B cell (primary cell): Measurements from ENCODE around the gene TRIM4. TPM values are rescaled to one million over a fixed set of nuclear protein-coding genes. Genes with fewer than 3 reads are reported as not detected.

Experiments
- ATAC-seq: fragments of 200-7000 bp; cut with Tn5 transposase; one replicate; pipeline ENCODE4 v1.10.0; 2021; ENCODE audit warnings: low read depth, mild to moderate bottlenecking, moderate number of reproducible peaks, moderate library complexity
- CTCF ChIA-PET: fragments of 350-600 bp; sonication (Branson Sonifier 250); formaldehyde crosslinking; loops from one replicate; lab custom pipeline; 2021; ENCODE audit warnings: antibody characterized with exemption, inconsistent platforms; lab: Charles Lee
- POLR2A ChIA-PET: fragments of 350-600 bp; sonication (Branson Sonifier 250); formaldehyde crosslinking; loops from one replicate; lab custom pipeline; 2021; ENCODE audit warnings: antibody characterized with exemption; lab: Charles Lee
- DNase-seq: peaks from one replicate; pipeline ENCODE4 v3.0.0; 2013
- H2AFZ ChIP-seq: 2 replicates; pipeline ENCODE4 v1.6.1; 2012; ENCODE audit warnings: mild to moderate bottlenecking, low read depth, low read length; ENCODE audit not compliant: insufficient read depth, poor library complexity, severe bottlenecking
- H3K27ac ChIP-seq, 2 donors: 1 replicate in 1 of 2; 2 replicates in 1 of 2; pipeline ENCODE4 v1.5.1; 2012 to 2013; ENCODE audit warnings: low read length in 2 of 2, mild to moderate bottlenecking in 2 of 2, moderate library complexity in 1 of 2
- H3K27me3 ChIP-seq, 4 experiments: fragments of 200-600 bp in 1 of 4; sonication (generic) in 1 of 4; replicated peaks in 1 of 4; 1 replicate in 2 of 4; 2 replicates in 2 of 4; pipeline versions ENCODE4 v1.6.1 to v1.7.0; 2013 to 2016; ENCODE audit warnings: low read length in 3 of 4, mild to moderate bottlenecking in 2 of 4, mixed read lengths in 1 of 4, moderate library complexity in 1 of 4; ENCODE audit not compliant: insufficient read depth in 4 of 4, control insufficient read depth in 3 of 4; ENCODE audit errors: control extremely low read depth in 1 of 4
- H3K36me3 ChIP-seq, 2 experiments: replicated peaks in 1 of 2; 1 replicate in 1 of 2; 2 replicates in 1 of 2; pipeline versions ENCODE4 v1.6.1 to v1.7.1; 2013; ENCODE audit warnings: low read length in 1 of 2; ENCODE audit not compliant: insufficient read depth in 2 of 2, control insufficient read depth in 1 of 2; ENCODE audit errors: control extremely low read depth in 1 of 2, extremely low read depth in 1 of 2
- H3K4me1 ChIP-seq, 2 donors: fragments of 200-600 bp in 1 of 2; sonication (generic) in 1 of 2; 1 replicate in 1 of 2; 2 replicates in 1 of 2; pipeline versions ENCODE4 v1.5.1 to v1.6.1; 2013 to 2017; ENCODE audit warnings: low read length in 2 of 2; ENCODE audit not compliant: control insufficient read depth in 2 of 2, insufficient read depth in 2 of 2
- H3K4me2 ChIP-seq: replicated peaks from 2 replicates; pipeline ENCODE3; 2012; ENCODE audit warnings: mild to moderate bottlenecking, low read depth, low read length; ENCODE audit not compliant: poor library complexity, severe bottlenecking
- H3K4me3 ChIP-seq, 5 experiments: fragments of 200-600 bp in 1 of 5; sonication (generic) in 1 of 5; 1 replicate in 3 of 5; 2 replicates in 2 of 5; pipeline versions ENCODE4 v1.5.1 to v1.7.0; 2011 to 2016; ENCODE audit warnings: low read length in 4 of 5, mild to moderate bottlenecking in 4 of 5, low read depth in 2 of 5, control low read depth in 1 of 5, moderate library complexity in 1 of 5; ENCODE audit not compliant: insufficient read depth in 1 of 5; ENCODE audit errors: control extremely low read depth in 1 of 5, extremely low read depth in 1 of 5
- H3K79me2 ChIP-seq: fragments of 200-600 bp; sonication (generic); one replicate; pipeline ENCODE4 v1.6.0; 2016; ENCODE audit warnings: low read length; ENCODE audit not compliant: control insufficient read depth, insufficient read depth
- H3K9ac ChIP-seq: fragments of 200-600 bp; sonication (generic); 2 replicates; pipeline ENCODE4 v1.6.1; 2017; ENCODE audit warnings: mild to moderate bottlenecking, low read length, moderate library complexity
- H3K9me3 ChIP-seq, 3 donors: one replicate each; pipeline versions ENCODE4 v1.6.1 to v1.7.1; 2013; ENCODE audit warnings: low read length in 2 of 3; ENCODE audit not compliant: control insufficient read depth in 2 of 3, insufficient read depth in 1 of 3; ENCODE audit errors: control extremely low read depth in 1 of 3
- H4K20me1 ChIP-seq: 2 replicates; pipeline ENCODE4 v1.6.0; 2012; ENCODE audit warnings: mild to moderate bottlenecking, low read length; ENCODE audit not compliant: insufficient read depth, control insufficient read depth, poor library complexity, severe bottlenecking
- H3K27ac Mint-ChIP-seq: one replicate; pipeline ENCODE4 v1.8.0; 2021; ENCODE audit warnings: mixed read lengths
- H3K27me3 Mint-ChIP-seq: one replicate; pipeline ENCODE4 v1.8.0; 2021; ENCODE audit warnings: mixed read lengths
- H3K4me1 Mint-ChIP-seq: one replicate; pipeline ENCODE4 v1.8.0; 2021; ENCODE audit warnings: mixed read lengths
- H3K4me3 Mint-ChIP-seq: one replicate; pipeline ENCODE4 v1.8.0; 2021; ENCODE audit warnings: mixed read lengths
- H3K9me3 Mint-ChIP-seq: one replicate; pipeline ENCODE4 v1.8.0; 2022; ENCODE audit warnings: mixed read lengths; ENCODE audit not compliant: insufficient read depth
- CTCF ChIP-seq: fragments of 200-600 bp; IDR thresholded peaks from one replicate; pipeline ENCODE4 v1.8.0; 2022; ENCODE audit warnings: antibody characterized with exemption, mild to moderate bottlenecking
- EZH2 ChIP-seq: IDR thresholded peaks from 2 replicates; pipeline ENCODE4 v1.6.1; 2012; ENCODE audit warnings: borderline replicate concordance, low read depth, mild to moderate bottlenecking, moderate library complexity, low read length; ENCODE audit not compliant: insufficient read depth, poor library complexity, severe bottlenecking
- WGBS: methylation state at CpG from one replicate; pipeline ENCODE4 v1.1.5; 2013; ENCODE audit warnings: missing lambda C conversion rate; ENCODE audit not compliant: insufficient coverage; 5-methylcytosine and 5-hydroxymethylcytosine counted together
- intact Hi-C: fragments of 100-400 bp; cut with micrococcal nuclease; formaldehyde crosslinking; loops from one replicate; pipeline ENCODE4 v1.10.0; 2022
- polyA plus RNA-seq: library from polyadenylated mRNA; depleted of rRNA; stranded (reverse); fragments of >200 nt; gene quantifications from 2 replicates; pipeline ENCODE4 v1.2.3, GENCODE V29; 2012
- total RNA-seq, 2 donors: library from RNA; stranded (reverse); fragments of 120-200 nt in 1 of 2; gene quantifications; 1 replicate in 1 of 2; 2 replicates in 1 of 2; pipeline versions ENCODE4 v1.2.3 to v1.2.4, GENCODE V29; 2013 to 2022

TRIM4 gene
- total and polyA plus RNA-seq, 2 donors (not counting 1 experiment from before 2014, with no cell fraction given), result 14.2 to 56.7 TPM

GRCh38 chr7:99855236-99855635 is 64.1 kb downstream of the TRIM4 start:
- no peaks in the 10 kb centered on the region for H3K9me3 ChIP-seq
- no CpG with 5 or more reads among the region's 1 CpG for WGBS
- no peak for ATAC-seq

More at GRCh38 chr7:99855236-99855635, 64.1 kb downstream of the TRIM4 start:
- H3K27ac ChIP-seq, result no peak overlapping the region
- no peaks in the 10 kb centered on the region for H3K79me2 ChIP-seq
- H3K9ac ChIP-seq, result no peak overlapping the region
- TF ChIP-seq CTCF (no peak), EZH2 (no peak)
- H3K4me3 ChIP-seq, result no peak overlapping the region
- H3K4me2 ChIP-seq, result no peak overlapping the region
- no peaks in the 10 kb centered on the region for H3K4me1 Mint-ChIP-seq
- DNase-seq, result no peak
- H3K36me3 ChIP-seq, result no peaks in the 10 kb centered on the region
- no peaks in the 10 kb centered on the region for H3K9me3 Mint-ChIP-seq
- H3K27me3 Mint-ChIP-seq, result peaks cover 49% of the 10 kb centered on the region
- H3K27me3 ChIP-seq, result peaks cover 0 to 16% (median 5%) of the 10 kb centered on the region in 4 experiments
- intact Hi-C loops, result no loop called here
- H3K4me3 Mint-ChIP-seq, result no peak overlapping the region
- ChIA-PET CTCF (no interaction called here), POLR2A (no interaction called here)
- H4K20me1 ChIP-seq, result no peaks in the 10 kb centered on the region
- no peak overlapping the region for H2AFZ ChIP-seq
- no peaks in the 10 kb centered on the region for H3K4me1 ChIP-seq
- H3K27ac Mint-ChIP-seq, result no peak overlapping the region
